Lung (tissue), 12 donors: ENCODE measurements around the gene SIX6. TPM values are rescaled to one million over a fixed set of nuclear protein-coding genes. Genes with fewer than 3 reads are reported as not detected.

Experiments used
- ATAC-seq: fragments of 200-7000 bp; cut with Tn5 transposase; one replicate; pipeline ENCODE4 v1.9.1; 2020; ENCODE audit warnings: moderate number of reproducible peaks; ENCODE audit not compliant: insufficient read depth, low FRiP score
- DNase-seq, 3 donors: peaks; one replicate each; pipeline ENCODE4 v3.0.0-alpha.2; 2013 to 2017
- H3K27ac ChIP-seq, 2 donors: one replicate each; pipeline ENCODE4 v1.5.1; 2013; ENCODE audit warnings: mild to moderate bottlenecking in 2 of 2, moderate library complexity in 2 of 2, control low read depth in 1 of 2, inconsistent platforms in 1 of 2, low read depth in 1 of 2, low read length in 1 of 2
- H3K27me3 ChIP-seq, 3 donors: one replicate each; pipeline ENCODE4 v1.5.1; 2013; ENCODE audit warnings: low read length in 2 of 3; ENCODE audit not compliant: control insufficient read depth in 3 of 3, insufficient read depth in 3 of 3
- H3K36me3 ChIP-seq, 4 donors: one replicate each; pipeline ENCODE4 v1.5.1; 2013; ENCODE audit warnings: low read length in 4 of 4, mild to moderate bottlenecking in 1 of 4, moderate library complexity in 1 of 4; ENCODE audit not compliant: control insufficient read depth in 4 of 4, insufficient read depth in 4 of 4
- H3K4me1 ChIP-seq, 5 donors: one replicate each; pipeline ENCODE4 v1.5.1; 2013; ENCODE audit warnings: low read length in 5 of 5, mild to moderate bottlenecking in 2 of 5, moderate library complexity in 1 of 5; ENCODE audit not compliant: control insufficient read depth in 5 of 5, insufficient read depth in 5 of 5
- H3K4me3 ChIP-seq: one replicate; pipeline ENCODE4 v1.5.1; 2013; ENCODE audit warnings: mild to moderate bottlenecking, control low read depth, moderate library complexity
- H3K9ac ChIP-seq, 2 donors: one replicate each; pipeline ENCODE4 v1.5.1; 2013; ENCODE audit warnings: low read length in 2 of 2, control low read depth in 1 of 2; ENCODE audit not compliant: insufficient read depth in 1 of 2
- H3K9me3 ChIP-seq, 4 donors: one replicate each; pipeline ENCODE4 v1.5.1; 2013; ENCODE audit warnings: low read length in 3 of 4, mild to moderate bottlenecking in 1 of 4, moderate library complexity in 1 of 4; ENCODE audit not compliant: control insufficient read depth in 4 of 4, insufficient read depth in 3 of 4
- CTCF ChIP-seq: IDR thresholded peaks from 2 replicates; pipeline ENCODE4 v1.5.1; 2012; ENCODE audit warnings: mild to moderate bottlenecking; ENCODE audit errors: control extremely low read depth, extremely low read depth
- WGBS, 2 donors: extraction: QIAGEN DNeasy Blood & Tissue Kit; methylation state at CpG; one replicate each; pipeline ENCODE4 v1.1.7; 2013; 5-methylcytosine and 5-hydroxymethylcytosine counted together
- polyA plus RNA-seq, 2 donors: library from polyadenylated mRNA; stranded (reverse); fragments of 200-250 nt; gene quantifications; one replicate each; pipeline ENCODE4 v1.2.1, GENCODE V29; 2013
- total RNA-seq, 2 donors: library from RNA; depleted of rRNA in 1 of 2; stranded (reverse); fragments of >200 nt in 1 of 2; gene quantifications; one replicate each; pipeline ENCODE4 v1.2.1, GENCODE V29; 2014 to 2021
- donor health status: control.
- donor health status: control.
- donor health status: Bipolar disorder and iron deficiency.
- donor health status: healthy.
- donor health status: DM: yes; HTN: yes; CAD: no.

Gene SIX6
- total and polyA plus RNA-seq, 4 donors: not detected

- H3K9ac ChIP-seq: no peak overlapping the region
- H3K27me3 ChIP-seq: peaks cover 8 to 10% (median 10%) of the 10 kb centered on the region in 3 donors
- H3K36me3 ChIP-seq: no peaks in the 10 kb centered on the region
- H3K9me3 ChIP-seq: peaks cover 0 to 10% (median 0%) of the 10 kb centered on the region in 4 donors
- 64 to 69% methylated on average over 1 of the region's 1 CpG for WGBS, 2 donors
- H3K4me1 ChIP-seq: no peaks in the 10 kb centered on the region
- DNase-seq: no peak
- ATAC-seq: no peak
- no peak overlapping the region for H3K4me3 ChIP-seq
- TF ChIP-seq CTCF: no peak
- no peak overlapping the region for H3K27ac ChIP-seq
These were observed 13.0 kb upstream of the SIX6 start for GRCh38 chr14:60495946-60496345.

- no peaks in the 10 kb centered on the region for H3K36me3 ChIP-seq
- H3K9me3 ChIP-seq: peaks cover 0 to 2% (median 0%) of the 10 kb centered on the region in 4 donors
- H3K9ac ChIP-seq: no peak overlapping the region
- H3K4me1 ChIP-seq: no peaks in the 10 kb centered on the region
- no peak overlapping the region for H3K27ac ChIP-seq
- H3K4me3 ChIP-seq: no peak overlapping the region
- DNase-seq: no peak
- H3K27me3 ChIP-seq: peaks cover 3 to 69% (median 67%) of the 10 kb centered on the region in 3 donors
- TF ChIP-seq CTCF: no peak
- no peak for ATAC-seq
These were observed 6.4 kb upstream of the SIX6 start for GRCh38 chr14:60502541-60502940.

- Histone ChIP-seq H3K4me1 (peaks cover 0 to 9% (median 3%) of the 10 kb centered on the region in 5 donors), H3K36me3 (no peaks in the 10 kb centered on the region), H3K9ac (no peak overlapping the region), H3K27ac (no peak overlapping the region), H3K9me3 (peaks cover 0 to 12% (median 0%) of the 10 kb centered on the region in 4 donors), H3K4me3 (no peak overlapping the region), H3K27me3 (peaks cover 14 to 96% (median 94%) of the 10 kb centered on the region in 3 donors)
- WGBS, 2 donors: 17 to 19% methylated on average over 2 of the region's 2 CpGs
- TF ChIP-seq CTCF: no peak
- DNase-seq (no peak), ATAC-seq (no peak)
These were observed 3.5 kb upstream of the SIX6 start for GRCh38 chr14:60505448-60505847.

GRCh38 chr14:60506010-60506409 is 2.9 kb upstream of the SIX6 start:
- no peak for DNase-seq
- WGBS, 2 donors: 7% methylated on average over 7 of the region's 7 CpGs
- H3K9ac ChIP-seq: no peak overlapping the region
- ATAC-seq: no peak
- H3K4me1 ChIP-seq: peaks cover 0 to 9% (median 4%) of the 10 kb centered on the region in 5 donors
- peaks cover 0 to 17% (median 0%) of the 10 kb centered on the region in 4 donors for H3K9me3 ChIP-seq
- no peak overlapping the region for H3K27ac ChIP-seq
- no peaks in the 10 kb centered on the region for H3K36me3 ChIP-seq
- no peak overlapping the region for H3K4me3 ChIP-seq
- no peak for TF ChIP-seq CTCF
- peaks cover 18 to 96% (median 94%) of the 10 kb centered on the region in 3 donors for H3K27me3 ChIP-seq
